HG02610 (cell line): ENCODE data around the gene ADM5.

ENCODE experiments used
- ATAC-seq: cut with Tn5 transposase; IDR thresholded peaks from one replicate; pipeline ENCODE4 v1.9.1; 2021; ENCODE audit warnings: mild to moderate bottlenecking, moderate library complexity; ENCODE audit not compliant: unreplicated experiment

ADM5 gene

DNA sequence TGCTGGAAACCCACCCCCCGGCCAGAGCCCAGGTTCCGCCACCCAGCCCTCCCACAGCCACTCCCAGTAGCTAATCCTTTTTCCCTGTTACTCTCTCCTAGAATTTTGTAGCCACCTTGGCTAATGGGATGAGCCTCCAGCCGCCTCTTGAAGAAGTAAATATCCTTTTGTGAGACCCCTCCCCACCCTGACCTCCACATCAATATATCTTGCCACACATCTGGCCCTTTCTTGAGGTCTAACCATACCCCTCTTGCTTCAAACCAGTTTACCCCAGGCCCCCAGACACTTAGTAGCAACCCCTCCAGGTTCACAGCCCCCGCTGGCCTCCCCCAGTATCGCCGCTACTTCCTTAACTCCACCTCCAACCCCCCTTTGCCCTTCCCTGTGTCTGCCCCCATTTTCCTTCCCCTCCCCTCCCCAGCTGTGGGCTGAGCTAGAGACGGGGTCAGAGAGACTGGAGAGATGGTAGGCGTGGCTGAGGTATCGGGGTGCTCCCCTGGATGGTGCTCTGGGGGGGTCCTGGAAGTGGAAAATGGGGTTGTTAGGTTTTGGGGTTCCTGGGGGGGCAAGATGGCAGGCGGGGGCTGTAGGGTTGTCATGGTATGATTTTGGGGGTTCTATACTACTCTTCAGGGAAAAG lies 9.5 kb upstream of the ADM5 start:
- ATAC-seq = no peak

DNA sequence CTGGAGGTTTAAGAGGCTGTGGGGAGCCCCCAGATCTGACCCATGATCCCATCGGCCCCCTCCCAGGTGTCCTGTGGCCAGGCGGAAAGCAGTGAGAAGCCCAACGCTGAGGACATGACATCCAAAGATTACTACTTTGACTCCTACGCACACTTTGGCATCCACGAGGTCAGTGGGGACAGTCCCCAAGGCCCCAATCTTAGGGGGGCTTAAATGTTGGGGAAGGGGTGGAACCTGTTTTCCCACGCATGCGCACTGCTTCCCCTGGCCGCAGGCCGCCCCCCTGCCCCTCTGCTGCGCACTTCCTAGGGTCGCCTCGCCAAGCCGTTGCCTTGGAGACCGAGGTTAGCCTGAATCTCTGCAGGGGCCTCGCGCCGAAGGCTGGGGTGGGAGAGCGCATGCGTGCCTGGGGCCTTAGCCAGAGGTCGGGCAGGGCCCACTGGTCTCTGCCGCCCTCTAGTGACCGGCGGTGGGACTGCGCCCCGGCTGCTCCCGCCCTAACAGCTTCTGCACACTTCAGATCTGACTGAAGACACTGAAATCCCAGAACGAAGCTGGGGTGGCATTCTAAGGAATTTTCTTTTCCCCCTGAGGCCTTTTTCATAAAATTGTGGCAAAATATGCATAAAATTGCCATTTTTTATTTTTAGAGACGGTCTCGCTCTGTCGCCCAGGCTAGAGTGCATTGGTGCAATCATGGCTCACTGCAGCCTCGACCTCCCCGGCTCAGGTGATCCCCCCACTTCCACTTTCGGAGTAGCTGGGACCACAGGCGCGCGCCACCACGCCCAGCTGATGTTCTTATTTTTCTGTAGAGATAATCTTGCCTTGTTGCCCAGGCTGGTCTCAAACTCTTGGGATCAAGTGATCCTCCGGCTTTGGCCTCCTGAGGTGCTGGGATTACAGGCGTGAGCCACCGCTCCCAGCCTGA lies 8.7 kb upstream of the ADM5 start:
- peak; percentile 20 for ATAC-seq

DNA sequence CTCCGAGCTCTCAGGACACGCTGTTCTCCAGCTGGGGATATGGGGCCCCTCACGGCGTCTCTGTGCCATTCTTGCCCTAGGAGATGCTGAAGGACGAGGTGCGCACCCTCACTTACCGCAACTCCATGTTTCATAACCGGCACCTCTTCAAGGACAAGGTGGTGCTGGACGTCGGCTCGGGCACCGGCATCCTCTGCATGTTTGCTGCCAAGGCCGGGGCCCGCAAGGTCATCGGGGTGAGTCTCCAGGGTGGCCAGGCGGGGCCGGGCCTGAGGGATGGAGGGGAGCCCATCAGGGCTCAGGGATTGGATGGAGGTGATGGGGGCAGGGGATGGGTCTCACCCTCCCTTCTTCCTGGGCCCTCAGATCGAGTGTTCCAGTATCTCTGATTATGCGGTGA lies 7.6 kb upstream of the ADM5 start:
- no peak for ATAC-seq

DNA sequence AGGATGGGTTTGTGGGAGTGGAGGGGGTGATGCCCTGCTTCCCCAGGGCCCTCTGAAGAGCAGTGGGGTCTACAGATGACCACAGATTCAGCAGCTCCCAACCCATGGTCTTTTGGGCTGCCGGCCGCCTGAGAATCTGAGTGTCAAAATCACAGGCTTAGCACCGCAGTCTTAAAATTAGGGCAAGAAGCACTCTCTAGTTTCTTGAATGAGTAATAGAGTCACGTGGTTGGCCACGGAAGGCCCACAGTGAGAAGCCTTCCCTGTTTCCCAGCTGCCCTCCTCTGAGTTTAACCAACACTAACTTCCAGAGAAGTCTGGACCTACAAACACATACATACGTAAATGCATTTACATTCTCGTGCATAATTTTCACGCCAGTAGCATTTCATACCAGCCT lies 7.1 kb upstream of the ADM5 start:
- no peak for ATAC-seq

DNA sequence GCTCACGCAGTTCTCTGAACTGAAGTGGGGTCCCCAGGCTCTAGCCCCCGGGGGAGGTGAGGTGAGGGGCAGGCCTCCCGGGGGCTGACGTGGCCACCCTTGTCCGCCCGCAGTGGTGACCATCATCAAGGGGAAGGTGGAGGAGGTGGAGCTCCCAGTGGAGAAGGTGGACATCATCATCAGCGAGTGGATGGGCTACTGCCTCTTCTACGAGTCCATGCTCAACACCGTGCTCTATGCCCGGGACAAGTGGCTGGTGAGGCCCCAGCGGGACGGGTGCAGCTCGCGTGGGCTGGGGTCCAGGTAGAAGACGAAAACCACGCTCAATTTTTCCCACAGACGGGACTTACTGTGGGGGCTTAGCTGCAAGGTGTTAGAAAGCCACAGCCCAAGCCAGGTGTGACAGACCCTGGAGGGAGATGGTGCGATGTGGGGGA lies 5.6 kb upstream of the ADM5 start:
- no peak for ATAC-seq

DNA sequence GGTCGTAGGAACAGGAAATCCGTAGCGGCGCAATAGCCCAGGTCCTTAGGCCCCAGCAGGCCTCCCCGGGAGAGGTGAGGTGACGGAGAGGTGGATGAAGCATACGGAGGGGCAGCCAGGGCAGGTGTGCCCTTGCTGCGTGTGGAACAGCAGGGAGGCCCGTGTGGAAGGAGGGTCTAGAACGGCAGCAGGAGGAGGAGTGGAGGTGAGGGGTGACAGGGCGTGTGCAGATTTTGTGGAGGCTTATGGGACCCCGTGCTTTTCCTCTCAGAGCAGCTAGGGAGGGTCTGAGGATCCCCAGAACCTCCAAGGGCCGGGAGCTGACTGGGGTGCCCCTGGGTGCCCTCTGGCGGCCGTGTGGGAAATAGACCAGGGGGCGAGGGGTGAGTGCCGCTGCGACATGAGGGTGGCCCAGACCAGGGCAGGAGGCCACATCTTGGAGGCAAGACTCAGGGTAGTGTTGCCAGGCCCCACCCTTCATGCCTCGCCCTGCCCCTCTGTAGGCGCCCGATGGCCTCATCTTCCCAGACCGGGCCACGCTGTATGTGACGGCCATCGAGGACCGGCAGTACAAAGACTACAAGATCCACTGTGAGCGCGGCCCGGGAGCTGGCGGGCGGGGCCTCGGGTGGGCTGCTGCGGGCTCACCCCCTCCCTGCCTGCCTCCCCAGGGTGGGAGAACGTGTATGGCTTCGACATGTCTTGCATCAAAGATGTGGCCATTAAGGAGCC lies 5.0 kb upstream of the ADM5 start:
- no peak for ATAC-seq

DNA sequence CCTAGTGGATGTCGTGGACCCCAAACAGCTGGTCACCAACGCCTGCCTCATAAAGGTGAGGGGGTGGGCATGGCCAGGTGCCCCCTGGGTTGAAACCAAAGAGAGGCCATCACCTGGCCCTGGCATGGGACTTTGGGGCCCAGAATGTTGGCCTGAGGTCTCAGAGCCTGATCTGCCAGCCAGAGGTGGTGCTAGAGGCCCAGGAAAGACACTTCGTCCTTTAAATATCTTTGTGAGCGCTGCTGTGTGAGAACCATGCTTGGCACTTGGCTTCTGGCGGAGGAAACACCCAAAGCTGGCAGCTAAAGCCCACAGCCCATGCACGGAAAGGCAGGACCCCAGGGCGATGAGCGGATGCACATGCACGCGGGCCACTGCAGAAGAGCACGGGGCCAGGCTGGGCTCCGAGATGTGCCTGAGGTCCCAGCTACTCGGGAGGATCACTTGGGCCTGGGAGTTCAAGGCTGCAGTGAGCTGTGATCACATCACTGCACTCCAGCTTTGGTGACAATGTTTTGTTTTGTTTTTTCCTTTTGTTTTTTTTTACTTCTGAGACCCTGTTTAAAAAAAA lies 4.3 kb upstream of the ADM5 start:
- no peak for ATAC-seq

DNA sequence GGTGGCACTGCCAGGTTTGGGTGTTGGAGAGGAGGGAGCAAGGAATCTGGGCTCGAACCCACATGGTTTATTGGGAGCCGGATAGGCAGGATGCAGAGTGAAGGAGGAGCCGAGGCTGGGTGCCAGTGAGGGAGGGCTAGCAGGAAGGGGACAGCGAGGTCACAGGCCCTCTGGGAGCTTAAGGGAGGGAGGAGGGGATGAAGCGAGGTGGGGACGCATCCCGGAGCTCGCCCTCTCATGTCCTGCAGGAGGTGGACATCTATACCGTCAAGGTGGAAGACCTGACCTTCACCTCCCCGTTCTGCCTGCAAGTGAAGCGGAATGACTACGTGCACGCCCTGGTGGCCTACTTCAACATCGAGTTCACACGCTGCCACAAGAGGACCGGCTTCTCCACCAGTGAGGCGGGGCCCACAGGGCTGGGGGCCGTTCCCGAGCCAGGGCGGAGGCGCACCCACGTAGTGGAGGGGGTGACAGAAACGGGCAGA lies 3.5 kb upstream of the ADM5 start:
- ATAC-seq = no peak

DNA sequence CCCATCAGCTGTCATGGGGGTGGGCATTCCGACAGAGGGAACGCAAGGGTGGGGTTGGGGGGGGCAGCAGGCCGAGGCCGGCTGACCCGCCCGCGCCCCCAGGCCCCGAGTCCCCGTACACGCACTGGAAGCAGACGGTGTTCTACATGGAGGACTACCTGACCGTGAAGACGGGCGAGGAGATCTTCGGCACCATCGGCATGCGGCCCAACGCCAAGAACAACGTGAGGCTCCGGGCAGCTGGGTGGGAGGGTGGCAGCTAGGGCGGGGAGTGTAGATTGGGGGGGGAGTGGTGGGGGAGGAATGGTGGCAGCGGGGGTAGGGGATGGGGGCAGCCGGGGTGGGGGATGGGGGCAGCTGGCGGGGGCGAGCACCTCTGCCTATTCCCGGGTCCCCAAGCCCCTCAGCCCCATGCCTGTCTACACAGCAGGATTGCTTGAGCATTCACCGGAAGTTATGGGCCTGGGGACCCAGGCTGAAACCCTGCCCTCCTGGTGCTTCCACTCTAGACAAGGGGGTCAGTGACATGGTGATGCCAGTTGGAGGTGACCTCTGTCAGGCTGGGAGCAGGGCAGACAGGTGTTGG lies 2.8 kb upstream of the ADM5 start:
- ATAC-seq = no peak

DNA sequence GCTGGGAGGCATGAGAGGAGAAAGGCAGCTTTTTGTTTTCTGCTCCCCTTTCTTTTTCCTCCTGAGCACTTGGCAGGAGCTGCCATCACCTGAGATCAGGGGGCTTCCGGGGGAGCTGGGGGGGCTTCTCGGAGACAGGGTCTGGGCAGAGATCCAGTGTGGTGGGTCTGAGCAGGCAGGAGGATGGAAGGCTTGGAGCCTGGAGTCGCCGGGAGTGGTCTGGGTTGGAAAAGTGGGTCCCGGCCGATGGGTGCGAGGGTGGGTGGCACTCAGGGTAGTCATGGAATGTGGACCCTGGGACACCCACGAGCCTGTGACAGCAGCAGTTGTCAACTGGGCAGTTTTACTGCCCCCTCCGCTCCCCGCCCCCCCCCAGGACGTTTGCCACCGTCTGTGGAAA lies 2.2 kb upstream of the ADM5 start:
- no peak for ATAC-seq

DNA sequence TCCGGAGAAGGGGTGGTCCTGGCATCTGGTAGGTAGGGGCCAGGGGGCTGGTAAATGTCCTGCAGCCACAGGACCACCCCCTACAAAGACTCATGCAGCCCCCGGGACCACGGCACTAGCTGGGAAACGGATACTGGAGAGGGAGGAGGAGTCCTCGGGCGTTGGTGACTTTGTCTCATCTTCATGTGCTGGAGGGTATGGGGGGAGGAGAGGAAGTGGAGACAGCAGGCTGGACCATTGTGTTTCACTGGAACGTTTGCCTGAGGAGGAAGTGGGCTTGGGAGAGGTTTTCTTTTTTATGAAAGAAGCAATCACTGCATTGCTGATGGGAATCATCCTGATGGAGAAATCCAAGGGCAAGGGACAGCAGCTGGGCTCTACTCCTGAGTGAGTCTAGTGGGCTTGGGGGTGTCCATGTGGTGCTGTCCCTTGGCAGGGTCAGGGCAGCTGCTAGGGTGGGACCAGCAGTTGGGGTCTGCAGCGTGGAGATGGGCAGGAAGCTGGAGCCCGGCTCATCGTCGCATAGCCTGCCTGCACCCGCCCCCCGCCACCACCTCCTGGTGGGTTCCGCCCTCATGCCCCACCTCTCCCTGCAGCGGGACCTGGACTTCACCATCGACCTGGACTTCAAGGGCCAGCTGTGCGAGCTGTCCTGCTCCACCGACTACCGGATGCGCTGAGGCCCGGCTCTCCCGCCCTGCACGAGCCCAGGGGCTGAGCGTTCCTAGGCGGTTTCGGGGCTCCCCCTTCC lies 1.7 kb upstream of the ADM5 start:
- ATAC-seq = no peak

DNA sequence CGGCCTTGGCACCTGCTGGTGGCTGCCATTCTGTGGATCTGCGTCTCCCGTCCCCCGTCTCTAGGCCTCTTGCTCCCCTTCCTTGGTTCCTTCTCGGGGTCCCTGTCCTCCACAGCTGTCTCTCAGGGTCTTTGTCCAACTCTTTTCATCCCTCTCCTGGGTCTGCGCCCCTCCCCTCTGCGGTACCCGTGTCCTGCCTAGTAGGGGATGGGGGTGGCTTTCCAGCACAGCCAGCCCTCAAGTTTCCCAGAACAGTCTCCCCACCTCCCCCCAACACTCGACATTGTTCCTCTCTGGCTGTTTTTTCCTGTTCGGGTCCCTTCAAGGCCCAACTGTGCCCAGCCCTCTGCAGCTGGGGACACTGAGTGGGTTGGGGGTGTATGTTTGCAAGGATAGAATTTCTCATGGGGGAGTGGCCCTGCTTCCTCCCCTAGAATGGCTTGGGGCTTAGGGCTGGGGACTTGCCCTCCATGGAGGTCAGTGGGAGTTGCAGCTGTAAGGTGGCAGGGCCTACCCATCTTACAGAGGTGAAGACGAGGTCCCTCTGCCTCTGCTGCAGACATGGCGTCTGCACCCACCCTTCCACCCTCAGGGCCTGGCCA lies 762 bp upstream of the ADM5 start:
- ATAC-seq = no peak

DNA sequence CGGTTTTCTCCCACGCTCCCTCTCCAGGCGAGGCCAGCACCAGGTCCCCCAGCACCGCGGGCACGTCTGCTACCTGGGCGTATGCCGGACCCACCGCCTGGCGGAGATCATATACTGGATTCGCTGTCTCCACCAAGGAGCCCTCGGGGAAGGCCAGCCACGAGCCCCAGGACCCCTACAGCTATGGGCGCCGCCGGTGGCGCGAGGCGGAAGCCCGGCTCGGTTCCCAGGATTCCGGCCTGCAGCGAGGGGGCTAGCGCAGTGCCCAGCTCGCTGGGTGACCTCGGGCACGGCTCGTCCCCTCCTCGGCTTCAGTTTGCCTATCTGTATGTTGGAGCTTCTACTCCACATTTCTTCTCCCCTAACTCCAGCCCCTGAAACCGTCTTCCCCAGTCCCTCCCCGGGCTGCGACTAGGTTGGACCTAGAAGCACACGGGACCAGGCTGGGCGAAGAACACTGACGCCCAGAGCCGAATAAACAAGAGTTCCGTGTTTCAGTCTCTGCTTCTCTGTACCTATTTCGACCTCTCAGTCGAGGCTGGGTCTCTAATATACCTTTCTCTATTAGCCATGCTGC lies 773 bp downstream of the ADM5 start:
- no peak for ATAC-seq

DNA sequence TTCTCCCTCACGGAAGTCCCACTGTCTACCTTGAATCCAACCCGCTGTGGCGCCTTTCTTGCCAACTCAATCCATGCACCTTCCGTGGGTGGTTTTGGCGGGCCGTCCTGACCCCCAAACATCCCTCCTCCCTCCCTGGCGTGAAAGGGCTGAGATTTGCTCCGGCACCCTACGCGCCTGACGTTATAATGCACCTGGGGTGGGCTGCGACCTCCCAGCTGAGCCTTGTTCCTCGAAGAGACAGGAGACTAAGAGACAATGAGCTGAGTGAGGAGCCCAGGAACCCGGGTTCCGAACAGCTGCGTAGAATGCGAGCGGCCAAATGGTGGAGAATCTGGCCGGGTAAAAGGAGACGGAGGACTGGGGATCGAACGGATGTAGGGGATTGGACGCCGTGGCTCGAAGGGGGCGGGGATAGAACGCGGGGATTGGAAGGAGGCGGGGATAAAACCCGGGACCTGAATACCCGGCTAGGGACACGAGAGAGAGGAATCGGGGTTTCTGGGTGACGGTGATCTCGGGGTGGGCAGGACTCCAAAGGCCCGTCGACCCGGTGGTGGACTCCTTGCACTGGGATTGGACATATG lies 1.4 kb downstream of the ADM5 start, which contains the start of gene CPT1C:
Gene CPT1C, plus strand, starts transcription at position 461 of the 587 bp plus-strand sequence. CDS start 1,137 bp downstream, outside the sequence.
- ATAC-seq = no peak

DNA sequence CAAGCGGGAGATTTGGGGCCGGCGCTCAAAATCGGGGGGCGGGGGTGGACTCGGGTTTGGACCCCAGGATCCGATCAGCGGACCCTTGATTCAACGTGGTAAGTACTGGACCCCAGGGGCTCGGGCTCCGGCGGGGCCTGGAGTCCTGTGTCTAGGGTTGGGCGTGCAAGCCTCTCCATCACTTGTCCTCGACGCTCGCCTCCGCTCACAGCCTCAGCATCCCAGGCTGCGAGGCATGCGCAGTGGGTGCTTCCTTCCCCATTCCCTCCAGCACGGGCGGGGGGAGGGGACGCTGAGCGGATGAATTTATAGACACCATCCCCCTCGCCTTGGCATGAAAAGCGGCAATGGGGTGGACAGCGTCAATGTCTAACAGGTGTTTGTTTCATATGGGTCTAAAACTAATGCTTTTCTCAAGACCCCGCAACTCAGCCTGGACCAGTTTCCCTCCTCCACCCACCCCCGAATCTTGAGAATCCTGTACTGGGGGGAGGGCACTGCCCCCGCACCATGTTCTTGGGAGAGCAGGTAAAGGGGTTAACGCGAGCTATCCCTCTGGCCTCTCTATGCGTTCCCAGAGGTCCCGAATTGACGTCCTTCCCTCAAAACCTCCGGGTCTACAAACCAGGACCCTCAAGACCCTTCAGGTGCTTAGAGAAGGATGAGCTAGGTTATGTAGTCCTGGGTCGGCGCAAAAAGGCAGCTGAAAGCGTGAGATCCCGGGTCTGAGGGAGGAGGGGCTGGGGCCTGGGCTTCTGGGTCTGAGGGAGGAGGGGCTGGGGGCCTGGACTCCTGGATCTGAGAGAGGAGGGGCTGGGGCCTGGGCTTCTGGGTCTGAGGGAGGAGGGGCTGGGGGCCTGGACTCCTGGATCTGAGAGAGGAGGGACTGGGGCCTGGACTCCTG lies 2.1 kb downstream of the ADM5 start:
- ATAC-seq = no peak

DNA sequence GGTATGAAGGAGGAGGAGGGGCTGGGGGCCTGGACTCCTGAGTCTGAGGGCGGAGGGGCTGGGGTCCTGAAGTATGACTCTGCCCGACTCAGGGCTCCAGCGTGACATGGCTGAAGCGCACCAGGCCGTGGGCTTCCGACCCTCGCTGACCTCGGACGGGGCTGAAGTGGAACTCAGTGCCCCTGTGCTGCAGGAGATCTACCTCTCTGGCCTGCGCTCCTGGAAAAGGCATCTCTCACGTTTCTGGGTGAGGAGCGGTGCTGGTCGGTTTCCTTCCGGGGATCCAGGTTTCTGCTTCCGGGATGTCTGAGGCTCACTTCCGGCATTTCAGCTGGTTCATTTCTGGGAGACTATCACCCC lies 2.7 kb downstream of the ADM5 start:
- no peak for ATAC-seq

DNA sequence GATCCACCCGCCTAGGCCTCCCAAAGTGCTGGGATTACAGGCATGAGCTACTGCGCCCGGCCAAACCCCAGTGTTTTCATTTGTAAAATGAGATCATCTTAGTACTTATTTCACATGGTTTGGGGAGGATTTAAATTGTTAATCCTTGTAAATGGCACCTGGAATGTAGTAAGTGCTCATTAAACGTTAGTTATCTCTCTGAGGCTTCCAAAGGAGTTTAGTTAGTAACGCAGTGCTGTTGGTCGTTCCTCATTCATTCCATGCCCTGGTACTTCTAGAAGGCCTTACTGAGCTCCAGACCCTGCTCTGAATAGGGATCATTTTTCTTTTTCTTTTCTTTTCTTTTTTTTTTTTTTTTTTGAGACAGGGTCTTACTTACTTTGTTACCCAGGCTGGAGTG lies 6.7 kb downstream of the ADM5 start:
- ATAC-seq = no peak

DNA sequence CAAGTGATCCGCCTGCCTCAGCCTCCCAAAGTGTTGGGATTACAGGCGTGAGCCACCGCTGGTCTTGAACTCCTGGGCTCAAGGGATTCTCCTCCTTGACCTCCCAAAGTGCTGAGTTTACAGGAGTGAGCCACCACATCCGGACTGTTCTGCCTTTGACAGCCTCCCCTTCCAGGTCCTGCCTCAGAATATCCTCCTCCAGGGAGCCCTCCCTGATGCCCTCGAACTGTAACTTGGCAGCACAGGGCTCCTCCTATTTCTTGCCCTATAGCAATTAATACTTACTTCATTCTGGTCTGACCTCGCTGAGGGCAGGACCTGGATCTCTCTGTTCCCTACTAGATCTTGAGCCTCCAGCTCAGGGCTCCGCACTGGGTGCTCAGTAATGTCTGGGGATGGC lies 7.5 kb downstream of the ADM5 start:
- ATAC-seq = no peak
